ENCODE measurements around the gene SIK3. TPM values are rescaled to one million over a fixed set of nuclear protein-coding genes. Genes with fewer than 3 reads are reported as not detected.

Gene SIK3
- total and polyA plus RNA-seq, 4 donors = 6.4 to 64.2 (median 39.0) TPM

GRCh38 chr11:116984186-116984585 lies 114.0 kb downstream of the SIK3 start:
- Histone ChIP-seq H3K9me3 (ENCODE audit: control insufficient read depth, low read length) (no peaks in the 10 kb centered on the region), H3K36me3 (ENCODE audit: control insufficient read depth in 1 of 2, insufficient read depth in 2 of 2, low read length in 1 of 2) (no peaks in the 10 kb centered on the region), H3K27me3 (ENCODE audit: control insufficient read depth in 1 of 2, insufficient read depth in 2 of 2, low read length in 1 of 2) (no peaks in the 10 kb centered on the region), H3K4me3 (ENCODE audit: low read length in 2 of 2) (no peak overlapping the region), H3K27ac (ENCODE audit: low read depth in 1 of 2, low read length in 2 of 2) (peak overlapping the region in 1 of 2 donors; percentile 24), H3K4me1 (ENCODE audit: control insufficient read depth in 1 of 2, insufficient read depth in 2 of 2, low read length in 2 of 2) (peaks cover 0 to 14% of the 10 kb centered on the region in 2 donors)
- WGBS, 2 donors = 9 to 31% methylated on average over 4 of the region's 4 CpGs
- ATAC-seq (ENCODE audit: low FRiP score) = peak; percentile 8
- no peak for DNase-seq
- intact Hi-C loops (cut with DNase I) = loop anchor here in 1 of 2 donors (10.0 kb wide), 1 partner anchor 111 kb away; the partner anchor contains the start of gene SIK3

- no peak for ATAC-seq (ENCODE audit: low FRiP score)
- Histone ChIP-seq H3K27me3 (ENCODE audit: control insufficient read depth in 1 of 2, insufficient read depth in 2 of 2, low read length in 1 of 2) (no peaks in the 10 kb centered on the region), H3K9me3 (ENCODE audit: control insufficient read depth, low read length) (no peaks in the 10 kb centered on the region), H3K27ac (ENCODE audit: low read depth in 1 of 2, low read length in 2 of 2) (no peak overlapping the region), H3K36me3 (ENCODE audit: control insufficient read depth in 1 of 2, insufficient read depth in 2 of 2, low read length in 1 of 2) (no peaks in the 10 kb centered on the region), H3K4me1 (ENCODE audit: control insufficient read depth in 1 of 2, insufficient read depth in 2 of 2, low read length in 2 of 2) (peaks cover 0 to 11% of the 10 kb centered on the region in 2 donors), H3K4me3 (ENCODE audit: low read length in 2 of 2) (no peak overlapping the region)
- no peak for DNase-seq
- WGBS, 2 donors = 90 to 94% methylated on average over 4 of the region's 4 CpGs
- intact Hi-C loops (cut with DNase I) = loop anchor here in 1 of 2 donors (10.0 kb wide), 1 partner anchor 113 kb away; the partner anchor contains the start of gene SIK3
Observed at GRCh38 chr11:116981266-116981885, 116.9 kb downstream of the SIK3 start.

- WGBS, 2 donors = 84 to 89% methylated on average over 7 of the region's 7 CpGs
- H3K27ac ChIP-seq (ENCODE audit: low read depth in 1 of 2, low read length in 2 of 2) = no peak overlapping the region
- ATAC-seq (ENCODE audit: low FRiP score) = no peak
- H3K9me3 ChIP-seq (ENCODE audit: control insufficient read depth, low read length) = no peaks in the 10 kb centered on the region
- no peaks in the 10 kb centered on the region for H3K36me3 ChIP-seq (ENCODE audit: control insufficient read depth in 1 of 2, insufficient read depth in 2 of 2, low read length in 1 of 2)
- H3K27me3 ChIP-seq (ENCODE audit: control insufficient read depth in 1 of 2, insufficient read depth in 2 of 2, low read length in 1 of 2) = no peaks in the 10 kb centered on the region
- H3K4me1 ChIP-seq (ENCODE audit: control insufficient read depth in 1 of 2, insufficient read depth in 2 of 2, low read length in 2 of 2) = peaks cover 0 to 11% of the 10 kb centered on the region in 2 donors
- H3K4me3 ChIP-seq (ENCODE audit: low read length in 2 of 2) = no peak overlapping the region
- no peak for DNase-seq
- intact Hi-C loops (cut with DNase I) = loop anchor here in 1 of 2 donors (10.0 kb wide), 1 partner anchor 115 kb away; the partner anchor contains the start of gene SIK3
Observed at GRCh38 chr11:116980136-116980793, 118.0 kb downstream of the SIK3 start.

- Histone ChIP-seq H3K4me1 (ENCODE audit: control insufficient read depth in 1 of 2, insufficient read depth in 2 of 2, low read length in 2 of 2) (peaks cover 0 to 4% of the 10 kb centered on the region in 2 donors), H3K36me3 (ENCODE audit: control insufficient read depth in 1 of 2, insufficient read depth in 2 of 2, low read length in 1 of 2) (no peaks in the 10 kb centered on the region), H3K9me3 (ENCODE audit: control insufficient read depth, low read length) (no peaks in the 10 kb centered on the region), H3K27me3 (ENCODE audit: control insufficient read depth in 1 of 2, insufficient read depth in 2 of 2, low read length in 1 of 2) (no peaks in the 10 kb centered on the region), H3K27ac (ENCODE audit: low read depth in 1 of 2, low read length in 2 of 2) (no peak overlapping the region), H3K4me3 (ENCODE audit: low read length in 2 of 2) (no peak overlapping the region)
- intact Hi-C loops (cut with DNase I) = no loop called here
- DNase-seq (no peak), ATAC-seq (ENCODE audit: low FRiP score) (no peak)
- 78 to 80% methylated on average over 5 of the region's 5 CpGs for WGBS, 2 donors
Observed at GRCh38 chr11:116976941-116977570, 121.2 kb downstream of the SIK3 start.

- WGBS, 2 donors = 99 to 100% methylated on average over 1 of the region's 1 CpG
- Histone ChIP-seq H3K4me1 (ENCODE audit: control insufficient read depth in 1 of 2, insufficient read depth in 2 of 2, low read length in 2 of 2) (no peaks in the 10 kb centered on the region), H3K27ac (ENCODE audit: low read depth in 1 of 2, low read length in 2 of 2) (no peak overlapping the region), H3K36me3 (ENCODE audit: control insufficient read depth in 1 of 2, insufficient read depth in 2 of 2, low read length in 1 of 2) (no peaks in the 10 kb centered on the region), H3K4me3 (ENCODE audit: low read length in 2 of 2) (no peak overlapping the region), H3K9me3 (ENCODE audit: control insufficient read depth, low read length) (no peaks in the 10 kb centered on the region), H3K27me3 (ENCODE audit: control insufficient read depth in 1 of 2, insufficient read depth in 2 of 2, low read length in 1 of 2) (no peaks in the 10 kb centered on the region)
- no peak for DNase-seq
- intact Hi-C loops (cut with DNase I) = no loop called here
- ATAC-seq (ENCODE audit: low FRiP score) = no peak
Observed at GRCh38 chr11:116975661-116976060, 122.6 kb downstream of the SIK3 start.

- DNase-seq (no peak), ATAC-seq (ENCODE audit: low FRiP score) (no peak)
- intact Hi-C loops (cut with DNase I) = no loop called here
Observed at GRCh38 chr11:116973270-116973669, 125.0 kb downstream of the SIK3 start.

GRCh38 chr11:116972691-116973090 lies 125.5 kb downstream of the SIK3 start:
- ATAC-seq (ENCODE audit: low FRiP score) (peak; percentile 44), DNase-seq (no peak)
- Histone ChIP-seq H3K27me3 (ENCODE audit: control insufficient read depth in 1 of 2, insufficient read depth in 2 of 2, low read length in 1 of 2) (no peaks in the 10 kb centered on the region), H3K9me3 (ENCODE audit: control insufficient read depth, low read length) (no peaks in the 10 kb centered on the region), H3K36me3 (ENCODE audit: control insufficient read depth in 1 of 2, insufficient read depth in 2 of 2, low read length in 1 of 2) (no peaks in the 10 kb centered on the region), H3K4me3 (ENCODE audit: low read length in 2 of 2) (no peak overlapping the region), H3K4me1 (ENCODE audit: control insufficient read depth in 1 of 2, insufficient read depth in 2 of 2, low read length in 2 of 2) (no peaks in the 10 kb centered on the region), H3K27ac (ENCODE audit: low read depth in 1 of 2, low read length in 2 of 2) (no peak overlapping the region)
- intact Hi-C loops (cut with DNase I) = no loop called here
- 87 to 90% methylated on average over 4 of the region's 4 CpGs for WGBS, 2 donors

More at GRCh38 chr11:116973270-116973669, 125.0 kb downstream of the SIK3 start:
- H3K36me3 ChIP-seq (ENCODE audit: control insufficient read depth in 1 of 2, insufficient read depth in 2 of 2, low read length in 1 of 2) = no peaks in the 10 kb centered on the region
- H3K27ac ChIP-seq (ENCODE audit: low read depth in 1 of 2, low read length in 2 of 2) = no peak overlapping the region
- H3K27me3 ChIP-seq (ENCODE audit: control insufficient read depth in 1 of 2, insufficient read depth in 2 of 2, low read length in 1 of 2) = no peaks in the 10 kb centered on the region
- H3K4me1 ChIP-seq (ENCODE audit: control insufficient read depth in 1 of 2, insufficient read depth in 2 of 2, low read length in 2 of 2) = no peaks in the 10 kb centered on the region
- no peaks in the 10 kb centered on the region for H3K9me3 ChIP-seq (ENCODE audit: control insufficient read depth, low read length)
- no peak overlapping the region for H3K4me3 ChIP-seq (ENCODE audit: low read length in 2 of 2)

GRCh38 chr11:116970485-116971292 lies 127.5 kb downstream of the SIK3 start:
- Histone ChIP-seq H3K9me3 (ENCODE audit: control insufficient read depth, low read length) (no peaks in the 10 kb centered on the region), H3K4me1 (ENCODE audit: control insufficient read depth in 1 of 2, insufficient read depth in 2 of 2, low read length in 2 of 2) (no peaks in the 10 kb centered on the region), H3K27ac (ENCODE audit: low read depth in 1 of 2, low read length in 2 of 2) (no peak overlapping the region), H3K27me3 (ENCODE audit: control insufficient read depth in 1 of 2, insufficient read depth in 2 of 2, low read length in 1 of 2) (no peaks in the 10 kb centered on the region), H3K4me3 (ENCODE audit: low read length in 2 of 2) (no peak overlapping the region), H3K36me3 (ENCODE audit: control insufficient read depth in 1 of 2, insufficient read depth in 2 of 2, low read length in 1 of 2) (no peaks in the 10 kb centered on the region)
- ATAC-seq (ENCODE audit: low FRiP score) (no peak), DNase-seq (no peak)
- 79 to 89% methylated on average over 6 of the region's 6 CpGs for whole genome bisulfite sequencing, 2 donors
- intact Hi-C loops (cut with DNase I) = no loop called here
